ENCODE data around the gene KRT2. TPM values are rescaled to one million over a fixed set of nuclear protein-coding genes. Genes with fewer than 3 reads are reported as not detected.

KRT2 gene
- total and polyA plus RNA-seq, 9 of the 15 experiments (the other 6 are each of a cell fraction or from before 2014, with no cell fraction given): 0.03 to 0.69 (median 0.07) TPM; not detected in 2

DNA sequence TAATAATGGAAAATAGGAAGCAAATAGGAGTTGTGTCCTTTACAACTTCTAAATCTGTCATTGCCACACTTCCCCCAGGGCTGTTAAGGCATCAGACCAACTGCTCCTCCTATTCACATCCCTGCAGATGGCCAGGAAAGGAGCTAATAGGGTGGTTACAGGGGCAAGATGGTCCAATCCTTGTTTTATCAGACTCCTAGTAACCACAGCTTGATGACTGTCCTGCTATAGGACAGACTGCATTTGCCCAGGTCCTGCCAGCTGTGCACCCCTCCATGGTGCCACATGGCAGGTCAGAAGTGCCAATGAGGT, 10.9 kb upstream of the KRT2 start:
- peak overlapping the region in 1 of 2 experiments; percentile 49; a peak in 3 of 4 replicates for H3K9ac ChIP-seq (ENCODE audit: insufficient read depth in 1 of 2, low read depth in 2 of 2, low read length in 2 of 2)
- in situ Hi-C loops (cut with MboI) (no loop called here), intact Hi-C loops (cut with micrococcal nuclease) (loop anchor here (5.0 kb wide), 1 partner anchor 76 kb away; no protein-coding TSS in a partner anchor)
- DNase-seq (ENCODE audit: extremely low read depth in 1 of 4, low spot score in 3 of 4) (peak in 1 of 4 experiments; percentile 16), FAIRE-seq (no peak), ATAC-seq (peak; percentile 6; the same call in 2 of the 3 replicates)
- no peaks in the 10 kb centered on the region for H3K36me3 ChIP-seq (ENCODE audit: control insufficient read depth, insufficient read depth, low read length)
- peak overlapping the region; percentile 77 for H3K4me2 ChIP-seq (ENCODE audit: insufficient read depth, low read length)
- CTCF ChIA-PET (ENCODE audit: low intra/inter-chr PET ratio): no interaction called here
- H3K4me3 ChIP-seq: no peak overlapping the region
- no peaks in the 10 kb centered on the region for H4K20me1 ChIP-seq (replicated peaks; ENCODE audit: control insufficient read depth, insufficient read depth, low read length)
- peak overlapping the region; percentile 93 for H3K27ac ChIP-seq (ENCODE audit: extremely low read depth, low read depth, low read length)
- H3K79me2 ChIP-seq (ENCODE audit: control insufficient read depth, insufficient read depth, low read length): no peaks in the 10 kb centered on the region
- POLR2A ChIA-PET: interaction anchor here (0.6 to 1.8 kb wide), 4 partner anchors 10 to 18 kb away, joined by 3 to 5 read pairs (median 4); partner anchors contain the start of gene KRT1
- peak overlapping the region; percentile 57 for H2AFZ ChIP-seq (ENCODE audit: low read depth, low read length)
- no peaks in the 10 kb centered on the region for H3K9me3 ChIP-seq (replicated peaks; ENCODE audit: control insufficient read depth, insufficient read depth, low read depth, low read length)
- H3K4me1 ChIP-seq (replicated peaks in 1 of 2; ENCODE audit: control insufficient read depth in 2 of 2, insufficient read depth in 2 of 2, low read length in 2 of 2): peaks cover 35 to 44% of the 10 kb centered on the region in 2 experiments
- H3K27me3 ChIP-seq (ENCODE audit: control insufficient read depth in 2 of 2, insufficient read depth in 2 of 2, low read length in 2 of 2): no peaks in the 10 kb centered on the region
- TF ChIP-seq TEAD4 (IDR thresholded peaks at IDR 0.05; ENCODE audit: low read length): no peak
- no peak for TF ChIP-seq TEAD4 (CRISPR knock-in tag; IDR thresholded peaks at IDR 0.05; ENCODE audit: borderline replicate concordance)
- TF ChIP-seq, protein P1, sequence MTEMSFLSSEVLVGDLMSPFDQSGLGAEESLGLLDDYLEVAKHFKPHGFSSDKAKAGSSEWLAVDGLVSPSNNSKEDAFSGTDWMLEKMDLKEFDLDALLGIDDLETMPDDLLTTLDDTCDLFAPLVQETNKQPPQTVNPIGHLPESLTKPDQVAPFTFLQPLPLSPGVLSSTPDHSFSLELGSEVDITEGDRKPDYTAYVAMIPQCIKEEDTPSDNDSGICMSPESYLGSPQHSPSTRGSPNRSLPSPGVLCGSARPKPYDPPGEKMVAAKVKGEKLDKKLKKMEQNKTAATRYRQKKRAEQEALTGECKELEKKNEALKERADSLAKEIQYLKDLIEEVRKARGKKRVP (CRISPR knock-in tag; IDR thresholded peaks at IDR 0.05): 0 out of 2 replicates have a peak, but pooled peaks have one; percentile 11
- TF ChIP-seq ZNF584 (CRISPR knock-in tag; IDR thresholded peaks at IDR 0.05; ENCODE audit: low read depth): peak; percentile 78; the same call in 1 of the 2 replicates
- TF ChIP-seq HDAC8 (tag; IDR thresholded peaks at IDR 0.05): 0 out of 2 replicates have a peak, but pooled peaks have one; percentile 13
- peaks cover 2% of the 10 kb centered on the region for H3K9me1 ChIP-seq (ENCODE audit: control insufficient read depth, insufficient read depth, low read length)
- BruUV-seq (replicated peaks): no TSS peak

Measured in K562 (cell line).